Daoy (cell line): Measurements from ENCODE around the gene MEG3. TPM values are rescaled to one million over a fixed set of nuclear protein-coding genes. Genes with fewer than 3 reads are reported as not detected.

Experiments
- DNase-seq: peaks from one replicate; pipeline ENCODE4 v3.0.0-alpha.2; 2015; ENCODE audit warnings: low read depth
- total RNA-seq: library from RNA; depleted of rRNA; stranded (reverse); fragments of >200 nt; shearing (Covaris generic); gene quantifications from 2 replicates; pipeline ENCODE4 v1.2.3, GENCODE V29; 2014

MEG3 gene
- total RNA-seq, 1 experiment from 2014 or later, result 13.5 TPM

GRCh38 chr14:100846309-100846859, 20.5 kb downstream of the MEG3 start:
- DNase-seq, result no peak

DNA sequence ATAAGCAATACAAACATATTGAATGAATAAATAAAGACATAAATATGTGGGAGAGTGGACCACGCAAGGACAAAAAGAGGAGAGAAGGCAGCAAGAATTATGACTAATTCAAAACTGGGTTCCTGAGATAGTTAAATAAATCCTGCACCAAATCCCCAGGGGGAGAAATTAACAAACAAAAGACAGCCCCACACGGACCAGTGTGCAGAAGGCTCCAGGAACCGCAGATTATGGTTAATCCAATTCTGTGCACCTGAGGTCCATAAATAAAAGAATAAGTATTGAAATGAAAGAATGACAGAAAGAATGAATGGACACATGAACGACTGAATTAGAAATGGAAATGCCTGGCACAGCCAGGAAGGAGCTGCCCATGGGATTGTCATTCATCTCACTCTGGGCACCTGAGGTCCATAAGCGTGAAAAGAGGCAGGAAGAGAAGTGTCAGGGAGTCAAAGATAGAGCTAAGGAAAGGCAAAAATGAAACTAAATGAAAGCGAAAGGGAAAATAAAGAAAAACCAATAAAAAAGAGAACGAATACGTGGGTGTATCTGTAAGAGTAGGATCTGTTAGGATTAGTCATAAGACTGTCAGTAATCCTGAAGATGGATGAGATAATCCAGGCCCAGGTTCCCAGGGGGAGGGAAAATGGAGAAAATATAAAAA, 23.3 kb downstream of the MEG3 start:
- peak; percentile 30 for DNase-seq

DNA sequence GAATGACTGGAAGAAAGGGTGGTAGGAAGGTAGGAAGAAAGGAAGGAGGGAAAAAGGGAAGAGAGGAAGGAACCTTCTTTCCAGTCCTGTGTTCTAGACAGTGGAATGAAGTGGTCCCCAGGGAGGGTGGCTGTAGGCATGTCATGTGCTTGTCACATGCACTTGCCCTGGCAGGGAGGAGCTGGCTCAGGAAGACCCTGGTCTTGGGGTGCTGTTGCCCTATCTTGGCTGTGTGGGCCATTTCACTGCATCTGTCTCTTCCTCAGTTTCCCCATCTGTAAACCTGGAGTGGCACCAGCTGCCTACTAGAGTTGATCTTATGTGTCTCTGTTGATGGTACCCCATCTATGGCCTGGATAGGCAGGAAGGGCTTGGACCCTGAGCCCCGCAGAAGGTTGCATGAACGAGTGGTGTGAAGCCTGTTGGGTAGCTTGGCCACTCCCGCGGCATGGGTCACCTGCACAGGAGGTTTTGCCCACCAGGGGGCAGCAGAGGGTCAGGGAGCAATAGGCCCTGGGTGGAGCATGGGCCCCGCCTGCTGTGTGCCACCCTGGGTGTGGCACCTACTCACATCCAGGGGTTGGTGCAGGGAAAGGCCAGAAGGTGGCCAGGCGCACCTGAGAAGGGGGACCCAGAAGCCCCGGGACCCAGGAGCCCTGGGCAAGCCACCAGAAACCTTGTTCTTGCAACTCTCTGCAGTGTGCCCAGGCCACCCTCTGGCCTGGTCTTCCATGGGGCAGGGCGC, 25.1 kb downstream of the MEG3 start:
- peak; percentile 76 for DNase-seq

- DNase-seq, result no peak
Measured at GRCh38 chr14:100851586-100851916, 25.6 kb downstream of the MEG3 start.

- DNase-seq, result no peak
Measured at GRCh38 chr14:100851946-100852620, 26.2 kb downstream of the MEG3 start.

DNA sequence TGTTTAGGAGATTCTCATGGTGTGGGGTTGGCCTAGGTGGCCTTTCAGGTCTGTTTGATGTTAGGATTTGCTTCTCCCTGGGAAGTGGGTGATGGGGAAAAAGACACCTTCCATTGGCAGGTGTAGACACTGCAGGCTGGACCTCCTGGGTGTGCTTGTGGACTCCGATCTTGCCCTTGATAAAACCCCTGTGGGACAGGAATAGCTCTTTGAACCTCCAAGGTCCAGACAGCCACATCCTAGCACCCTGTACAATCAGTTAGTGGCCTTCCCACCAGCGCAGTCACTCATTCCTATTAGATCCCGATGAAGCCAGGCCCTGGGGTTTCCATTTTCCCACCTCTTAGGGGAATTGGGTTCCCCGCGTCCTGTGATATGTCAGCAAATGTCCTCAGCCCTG, 28.5 kb downstream of the MEG3 start:
- no peak for DNase-seq

- no peak for DNase-seq
Measured at GRCh38 chr14:100855256-100855930, 29.5 kb downstream of the MEG3 start.

DNA sequence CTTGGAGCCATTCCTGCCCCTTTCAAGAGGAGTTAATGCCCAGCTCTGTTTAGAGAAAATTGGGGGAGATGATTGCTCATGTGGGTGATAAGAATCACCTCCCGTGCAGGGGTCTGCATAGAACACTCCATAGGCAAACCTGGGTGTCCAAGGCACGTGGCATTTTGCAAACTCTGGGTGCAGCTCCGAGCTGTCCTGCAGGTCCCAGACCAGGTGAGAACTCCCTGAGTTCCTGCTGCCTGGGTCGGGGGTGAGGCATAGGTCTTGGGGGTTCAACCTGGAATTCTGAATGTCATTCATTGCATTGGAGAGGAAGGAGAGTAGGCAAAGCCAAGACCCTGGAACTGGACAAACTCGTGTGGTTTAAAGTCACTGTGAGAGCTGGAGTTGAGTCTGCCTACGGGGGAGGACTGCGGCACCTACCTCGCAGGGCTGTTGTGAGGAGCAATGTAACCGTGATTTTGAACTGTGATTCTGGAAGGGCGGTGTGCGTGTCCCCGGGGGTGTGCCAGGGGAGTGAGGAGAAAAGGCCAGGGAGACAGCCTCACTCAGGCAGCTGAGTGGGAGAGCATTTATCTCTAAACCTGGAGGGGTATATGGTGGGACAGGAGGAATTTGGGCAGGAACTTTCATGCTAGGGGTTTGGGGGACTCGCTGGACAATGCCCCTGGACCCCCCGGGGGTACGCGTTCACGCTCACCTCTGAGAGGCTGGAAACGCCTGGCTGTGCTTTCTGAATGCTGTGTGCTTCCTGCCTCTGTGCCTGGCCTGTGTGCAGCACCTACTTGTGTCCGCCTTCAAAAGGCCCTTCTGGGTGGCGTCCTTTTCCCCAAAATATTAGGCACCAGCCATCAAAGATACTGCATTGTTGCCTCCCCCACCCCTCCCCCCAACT, 30.4 kb downstream of the MEG3 start:
- no peak for DNase-seq

- no peak for DNase-seq
Measured at GRCh38 chr14:100857233-100857922, 31.5 kb downstream of the MEG3 start.

DNA sequence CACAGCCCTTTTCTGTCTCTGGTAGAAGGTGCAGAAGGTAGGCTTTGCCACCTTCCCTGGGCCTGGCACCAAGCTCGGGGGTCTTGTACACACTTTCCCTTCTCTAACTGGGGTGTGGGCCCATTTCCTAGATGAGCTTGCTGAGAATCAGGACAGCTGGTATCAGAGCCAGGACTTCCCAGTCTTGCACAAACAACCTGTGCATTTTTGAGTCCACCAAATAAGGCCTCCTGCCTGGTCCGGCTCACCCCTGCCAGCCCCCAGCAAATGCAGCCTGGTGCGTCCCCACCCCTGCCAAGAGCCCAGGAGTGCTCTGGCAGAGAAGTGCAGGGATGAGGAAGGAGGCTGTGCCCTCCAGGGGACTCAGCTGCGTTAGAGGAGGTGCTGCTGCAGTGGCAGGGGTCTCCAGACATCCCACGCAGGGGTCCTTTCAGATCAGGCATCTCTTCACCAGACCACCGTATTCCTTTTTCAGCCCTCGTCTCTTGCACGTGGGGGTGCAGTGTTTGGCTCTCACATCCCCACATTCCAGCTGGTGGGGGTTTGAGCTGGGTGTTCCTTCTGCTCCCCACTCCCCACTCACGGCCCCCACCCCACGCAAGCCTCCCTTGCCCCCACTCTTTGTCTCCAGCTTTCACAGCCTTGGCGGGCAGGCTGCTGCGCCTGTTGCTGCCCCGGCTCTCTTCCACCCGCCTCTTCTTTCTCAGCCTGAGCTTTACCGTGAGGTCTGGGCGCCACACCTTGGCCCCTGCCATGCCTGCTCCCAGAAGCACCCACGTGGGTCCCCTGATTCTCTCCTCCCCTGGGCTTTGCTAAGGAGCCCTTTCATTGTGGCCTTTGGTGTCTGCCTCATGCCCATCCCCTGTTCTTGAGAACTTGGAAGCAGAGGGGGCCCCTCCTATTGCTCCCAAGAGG, 32.3 kb downstream of the MEG3 start:
- no peak for DNase-seq

GRCh38 chr14:100858838-100859220, 32.9 kb downstream of the MEG3 start:
- DNase-seq, result no peak

- no peak for DNase-seq
Measured at GRCh38 chr14:100859781-100860180, 33.9 kb downstream of the MEG3 start.

- no peak for DNase-seq
Measured at GRCh38 chr14:100860556-100861187, 34.8 kb downstream of the MEG3 start.

- no peak for DNase-seq
Measured at GRCh38 chr14:100861188-100861936, 35.4 kb downstream of the MEG3 start.

GRCh38 chr14:100861937-100862247, 36.0 kb downstream of the MEG3 start:
- no peak for DNase-seq

- no peak for DNase-seq
Measured at GRCh38 chr14:100862277-100862676, 36.4 kb downstream of the MEG3 start.

DNA sequence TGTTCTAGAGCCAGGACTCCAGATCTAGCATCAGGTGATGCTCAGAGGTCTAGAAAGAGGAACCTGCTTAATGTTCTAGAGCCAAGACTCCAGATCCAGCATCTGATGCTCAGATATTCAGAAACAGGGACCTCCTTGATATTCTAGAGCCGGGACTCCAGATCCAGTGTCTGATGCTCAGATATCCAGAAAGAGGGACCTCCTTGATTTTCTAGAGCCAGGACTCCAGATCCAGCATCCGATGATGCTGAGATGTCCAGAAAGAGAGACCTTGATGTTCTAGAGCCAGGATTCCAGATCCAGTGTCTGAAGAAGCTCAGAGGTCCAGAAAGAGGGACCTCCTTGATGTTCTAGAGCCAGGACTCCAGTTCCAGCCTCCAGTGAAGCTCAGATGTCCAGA, 36.9 kb downstream of the MEG3 start:
- no peak for DNase-seq

DNA sequence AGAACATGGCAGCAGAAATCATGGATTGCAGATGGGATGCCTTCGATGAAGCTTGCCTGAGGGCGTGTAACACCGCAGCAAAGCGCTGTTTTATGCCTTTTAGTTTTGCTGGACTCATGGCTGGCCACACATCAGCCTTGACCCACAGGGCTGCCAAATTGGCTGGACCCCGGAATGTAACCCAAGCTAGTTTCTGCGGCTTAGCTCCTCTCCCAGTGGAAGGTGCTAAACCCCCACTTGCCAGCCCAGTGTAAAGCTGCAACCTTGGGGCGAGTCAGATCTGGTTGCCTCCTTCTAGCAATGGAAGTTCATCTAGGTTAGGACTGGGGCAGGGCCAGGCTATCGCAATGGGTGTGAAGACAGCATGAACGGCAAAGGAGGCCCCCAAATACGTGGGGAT, 38.3 kb downstream of the MEG3 start:
- DNase-seq, result no peak
